ENCODE measurements around the gene PIEZO1. TPM values are rescaled to one million over a fixed set of nuclear protein-coding genes. Genes with fewer than 3 reads are reported as not detected.

PIEZO1 gene
- total and polyA plus RNA-seq, 2 donors (not counting 3 experiments of a cell fraction or from before 2014, with no cell fraction given): 298 to 322 TPM

DNA sequence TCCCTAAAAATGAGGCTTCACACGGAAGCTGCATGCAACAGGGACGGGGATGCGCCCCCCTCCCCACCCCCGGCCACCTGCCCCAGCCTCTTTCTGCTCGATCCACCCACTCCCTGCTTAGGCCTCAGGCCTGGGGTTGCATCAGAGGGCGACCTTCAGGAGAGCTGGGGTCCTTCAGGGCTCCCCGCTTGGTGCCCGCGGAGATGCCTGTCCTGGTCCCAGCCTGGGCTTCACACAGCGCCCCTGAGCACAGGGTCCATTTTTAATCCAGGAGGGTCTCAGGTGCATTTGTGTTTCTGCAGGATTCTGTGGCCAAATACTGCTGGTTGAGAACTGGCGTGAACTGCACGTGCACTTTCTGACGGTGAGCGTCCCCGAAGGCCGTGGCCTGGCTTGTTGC is 34.1 kb upstream of the PIEZO1 start:
- H4K20me1 ChIP-seq (replicated peaks; ENCODE audit: control insufficient read depth, extremely low read depth, insufficient read depth, low read length): no peaks in the 10 kb centered on the region
- H3K4me3 ChIP-seq (replicated peaks in 1 of 3; ENCODE audit: insufficient read depth in 1 of 3, low read depth in 1 of 3, low read length in 3 of 3): no peak overlapping the region
- H3K36me3 ChIP-seq (ENCODE audit: control insufficient read depth in 2 of 2, extremely low read depth in 1 of 2, insufficient read depth in 2 of 2, low read length in 2 of 2): peaks cover 0 to 3% of the 10 kb centered on the region in 2 experiments
- no peak for FAIRE-seq
- BruUV-seq (replicated peaks): no TSS peak
- H3K79me2 ChIP-seq (ENCODE audit: control insufficient read depth, insufficient read depth, low read length): no peaks in the 10 kb centered on the region
- CTCF ChIA-PET: interaction anchor here (0.7 to 2.5 kb wide), 3 partner anchors 39 to 162 kb away, joined by 3 to 11 read pairs (median 3); no protein-coding TSS in a partner anchor
- no peak for DNase-seq (ENCODE audit: low read depth, low spot score)
- TF ChIP-seq GATA2 (IDR thresholded peaks at IDR 0.05; ENCODE audit: insufficient read depth, insufficient read length, low read depth, low read length) (no peak), MYC (IDR thresholded peaks at IDR 0.05; ENCODE audit: low read depth, low read length) (no peak), MAX (IDR thresholded peaks at IDR 0.05; ENCODE audit: insufficient read depth, insufficient read length) (no peak), JUN (IDR thresholded peaks at IDR 0.05; ENCODE audit: borderline replicate concordance, insufficient read depth, insufficient read length, low read depth) (no peak), CTCF (IDR thresholded peaks at IDR 0.05; ENCODE audit: extremely low read depth in 1 of 2, insufficient read depth in 1 of 2, low read depth in 1 of 2, low read length in 2 of 2) (no peak), POLR2A (IDR thresholded peaks at IDR 0.05; ENCODE audit: low read depth, low read length) (no peak), FOS (IDR thresholded peaks at IDR 0.05; ENCODE audit: borderline replicate concordance, insufficient read depth, low read length) (no peak), POLR2AphosphoS5 (IDR thresholded peaks at IDR 0.05; ENCODE audit: insufficient read depth, low read depth, low read length) (no peak), EZH2 (IDR thresholded peaks at IDR 0.05; ENCODE audit: borderline replicate concordance, low read depth, low read length, severe bottlenecking) (no peak)
- no peak overlapping the region for H3K4me2 ChIP-seq (ENCODE audit: insufficient read depth, low read length)
- intact Hi-C loops (cut with micrococcal nuclease) (no loop called here), dilution Hi-C loops (cut with MboI; ENCODE audit: extremely low pct_ligation_motif_present, low sequenced_read_pairs) (no loop called here)
- no peak overlapping the region for H3K9ac ChIP-seq (replicated peaks; ENCODE audit: extremely low read depth, insufficient read depth, low read length)
- POLR2A ChIA-PET: no interaction called here
- H3K9me1 ChIP-seq (replicated peaks; ENCODE audit: control insufficient read depth, extremely low read depth, insufficient read depth, low read length): no peaks in the 10 kb centered on the region
- H2AFZ ChIP-seq (ENCODE audit: low read depth, low read length): no peak overlapping the region
- no peaks in the 10 kb centered on the region for H3K9me3 ChIP-seq (replicated peaks; ENCODE audit: control insufficient read depth, insufficient read depth, low read length)
- no peaks in the 10 kb centered on the region for H3K27me3 ChIP-seq (ENCODE audit: control insufficient read depth in 2 of 2, insufficient read depth in 2 of 2, low read length in 2 of 2)
- H3K27ac ChIP-seq (ENCODE audit: insufficient read depth, low read depth, low read length): no peak overlapping the region
- no peaks in the 10 kb centered on the region for H3K4me1 ChIP-seq (ENCODE audit: control insufficient read depth, extremely low read depth, insufficient read depth, low read length)
